Activated CD8-positive, alpha-beta T cell treated with anti-CD3 and anti-CD28 coated beads, Interleukin-2, amount 10 ng/mL, durations not matched to agents 7 days and 5 days (primary cell): Measurements from ENCODE around the gene MTA3. TPM values are rescaled to one million over a fixed set of nuclear protein-coding genes. Genes with fewer than 3 reads are reported as not detected.

Experiments
- ATAC-seq: fragments of 150-1000 bp; cut with Tn5 transposase; one replicate; pipeline ENCODE4 v1.10.0; 2021; ENCODE audit warnings: moderate library complexity
- CTCF ChIA-PET: fragments of 350-600 bp; sonication (Branson Sonifier 250); formaldehyde crosslinking; loops from one replicate; lab custom pipeline; 2021; ENCODE audit warnings: antibody characterized with exemption; lab: Charles Lee
- POLR2A ChIA-PET: fragments of 350-600 bp; sonication (Branson Sonifier 250); formaldehyde crosslinking; loops from one replicate; lab custom pipeline; 2021; ENCODE audit warnings: antibody characterized with exemption; lab: Charles Lee
- DNase-seq: peaks from one replicate; pipeline ENCODE4 v3.0.0-alpha.2; 2020
- H3K27ac Mint-ChIP-seq: one replicate; pipeline ENCODE4 v1.8.0; 2021; ENCODE audit warnings: mild to moderate bottlenecking, mixed read lengths
- H3K27me3 Mint-ChIP-seq: one replicate; pipeline ENCODE4 v1.8.0; 2021; ENCODE audit warnings: low read depth, mixed read lengths
- H3K36me3 Mint-ChIP-seq: one replicate; pipeline ENCODE4 v1.8.0; 2021; ENCODE audit warnings: low read depth, mixed read lengths
- H3K4me1 Mint-ChIP-seq: one replicate; pipeline ENCODE4 v1.8.0; 2021; ENCODE audit warnings: low read depth, mixed read lengths
- H3K4me3 Mint-ChIP-seq: one replicate; pipeline ENCODE4 v1.8.0; 2021; ENCODE audit warnings: mild to moderate bottlenecking, mixed read lengths
- H3K9me3 Mint-ChIP-seq: one replicate; pipeline ENCODE4 v1.8.0; 2022; ENCODE audit warnings: mixed read lengths; ENCODE audit not compliant: insufficient read depth
- total RNA-seq, 2 experiments: library from RNA; stranded (reverse); gene quantifications; one replicate each; pipeline ENCODE4 v1.2.3, GENCODE V29; 2021

The MTA3 gene
- total RNA-seq, 2 experiments from 2014 or later, result 26.2 to 33.4 TPM

- H3K36me3 Mint-ChIP-seq, result no peaks in the 10 kb centered on the region
- H3K27me3 Mint-ChIP-seq, result peaks cover 18% of the 10 kb centered on the region
- no peak overlapping the region for H3K27ac Mint-ChIP-seq
- H3K4me3 Mint-ChIP-seq, result no peak overlapping the region
- DNase-seq (no peak), ATAC-seq (no peak)
- peaks cover 3% of the 10 kb centered on the region for H3K9me3 Mint-ChIP-seq
- ChIA-PET CTCF (no interaction called here), POLR2A (no interaction called here)
- H3K4me1 Mint-ChIP-seq, result peaks cover 8% of the 10 kb centered on the region
Measured at GRCh38 chr2:42786561-42787345, 218.3 kb downstream of the MTA3 start.

GRCh38 chr2:42787424-42787787, 219.0 kb downstream of the MTA3 start:
- H3K36me3 Mint-ChIP-seq, result no peaks in the 10 kb centered on the region
- ChIA-PET CTCF (interaction anchor here (1.0 kb wide), 1 partner anchor 29 kb away, joined by 3 read pairs; no protein-coding TSS in a partner anchor), POLR2A (no interaction called here)
- no peaks in the 10 kb centered on the region for H3K9me3 Mint-ChIP-seq
- H3K4me1 Mint-ChIP-seq, result peaks cover 12% of the 10 kb centered on the region
- no peak overlapping the region for H3K27ac Mint-ChIP-seq
- peaks cover 23% of the 10 kb centered on the region for H3K27me3 Mint-ChIP-seq
- DNase-seq, result no peak
- no peak for ATAC-seq
- H3K4me3 Mint-ChIP-seq, result no peak overlapping the region

GRCh38 chr2:42787788-42788477, 219.5 kb downstream of the MTA3 start:
- no peaks in the 10 kb centered on the region for H3K9me3 Mint-ChIP-seq
- H3K4me1 Mint-ChIP-seq, result peaks cover 12% of the 10 kb centered on the region
- no peak overlapping the region for H3K4me3 Mint-ChIP-seq
- DNase-seq (no peak), ATAC-seq (no peak)
- POLR2A ChIA-PET, result no interaction called here
- no peak overlapping the region for H3K27ac Mint-ChIP-seq
- H3K27me3 Mint-ChIP-seq, result peaks cover 23% of the 10 kb centered on the region
- CTCF ChIA-PET, result interaction anchor here (0.7 to 1.0 kb wide), 2 partner anchors 12 to 30 kb away, joined by 3 read pairs; no protein-coding TSS in a partner anchor
- H3K36me3 Mint-ChIP-seq, result no peaks in the 10 kb centered on the region

GRCh38 chr2:42788478-42788793, 220.0 kb downstream of the MTA3 start:
- POLR2A ChIA-PET, result no interaction called here
- H3K9me3 Mint-ChIP-seq, result no peaks in the 10 kb centered on the region
- H3K4me3 Mint-ChIP-seq, result no peak overlapping the region
- no peaks in the 10 kb centered on the region for H3K36me3 Mint-ChIP-seq
- no peak for ATAC-seq
- CTCF ChIA-PET, result interaction anchor here (0.7 to 1.0 kb wide), 2 partner anchors 12 to 30 kb away, joined by 3 read pairs; no protein-coding TSS in a partner anchor
- peaks cover 25% of the 10 kb centered on the region for H3K27me3 Mint-ChIP-seq
- DNase-seq, result no peak
- H3K4me1 Mint-ChIP-seq, result peaks cover 15% of the 10 kb centered on the region
- no peak overlapping the region for H3K27ac Mint-ChIP-seq

GRCh38 chr2:42788882-42789281, 220.4 kb downstream of the MTA3 start:
- DNase-seq (no peak), ATAC-seq (no peak)
- Mint-ChIP-seq H3K4me1 (peaks cover 20% of the 10 kb centered on the region), H3K36me3 (no peaks in the 10 kb centered on the region), H3K27me3 (peaks cover 30% of the 10 kb centered on the region), H3K9me3 (no peaks in the 10 kb centered on the region), H3K4me3 (no peak overlapping the region), H3K27ac (no peak overlapping the region)
- ChIA-PET POLR2A (no interaction called here), CTCF (interaction anchor here (0.7 kb wide), 1 partner anchor 11 kb away, joined by 3 read pairs; no protein-coding TSS in a partner anchor)

GRCh38 chr2:42789751-42790150, 221.3 kb downstream of the MTA3 start:
- H3K27me3 Mint-ChIP-seq, result peaks cover 38% of the 10 kb centered on the region
- ATAC-seq (no peak), DNase-seq (no peak)
- ChIA-PET CTCF (no interaction called here), POLR2A (no interaction called here)
- no peak overlapping the region for H3K27ac Mint-ChIP-seq
- H3K9me3 Mint-ChIP-seq, result no peaks in the 10 kb centered on the region
- no peaks in the 10 kb centered on the region for H3K36me3 Mint-ChIP-seq
- peaks cover 21% of the 10 kb centered on the region for H3K4me1 Mint-ChIP-seq
- H3K4me3 Mint-ChIP-seq, result no peak overlapping the region

- ChIA-PET CTCF (interaction anchor here (0.5 kb wide), 1 partner anchor 68 kb away, joined by 3 read pairs; no protein-coding TSS in a partner anchor), POLR2A (interaction anchor here (2.8 kb wide), 1 partner anchor 19 kb away, joined by 10 read pairs; no protein-coding TSS in a partner anchor)
- no peak for DNase-seq
- peaks cover 44% of the 10 kb centered on the region for H3K27me3 Mint-ChIP-seq
- no peak overlapping the region for H3K27ac Mint-ChIP-seq
- ATAC-seq, result no peak
- no peak overlapping the region for H3K4me3 Mint-ChIP-seq
- no peaks in the 10 kb centered on the region for H3K36me3 Mint-ChIP-seq
- H3K9me3 Mint-ChIP-seq, result no peaks in the 10 kb centered on the region
- H3K4me1 Mint-ChIP-seq, result peaks cover 31% of the 10 kb centered on the region
Measured at GRCh38 chr2:42791606-42792005, 223.2 kb downstream of the MTA3 start.

- Mint-ChIP-seq H3K27me3 (peaks cover 44% of the 10 kb centered on the region), H3K27ac (no peak overlapping the region), H3K9me3 (no peaks in the 10 kb centered on the region), H3K4me1 (peaks cover 32% of the 10 kb centered on the region), H3K4me3 (peak overlapping the region; percentile 54), H3K36me3 (no peaks in the 10 kb centered on the region)
- ATAC-seq, result peak; percentile 50
- no peak for DNase-seq
- POLR2A ChIA-PET, result interaction anchor here (2.8 kb wide), 1 partner anchor 18 kb away, joined by 10 read pairs; no protein-coding TSS in a partner anchor
- CTCF ChIA-PET, result interaction anchor here (0.5 kb wide), 1 partner anchor 67 kb away, joined by 3 read pairs; no protein-coding TSS in a partner anchor
Measured at GRCh38 chr2:42792087-42792582, 223.7 kb downstream of the MTA3 start.

GRCh38 chr2:42792583-42793333, 224.3 kb downstream of the MTA3 start, which contains the start of gene HAAO:
TSS of gene HAAO (minus strand) at chr2:42792583. CDS start at chr2:42792536, 47 bp downstream.
- Mint-ChIP-seq H3K9me3 (no peaks in the 10 kb centered on the region), H3K36me3 (no peaks in the 10 kb centered on the region), H3K4me3 (peak within 1 kb of the TSS; percentile 54), H3K4me1 (peaks cover 32% of the 10 kb centered on the region), H3K27ac (no peak within 1 kb of the TSS), H3K27me3 (peaks cover 44% of the 10 kb centered on the region)
- POLR2A ChIA-PET, result interaction anchor here (2.8 kb wide), 1 partner anchor 18 kb away, joined by 10 read pairs; no protein-coding TSS in a partner anchor
- peak; percentile 64 for ATAC-seq
- CTCF ChIA-PET, result no interaction called here
- no peak for DNase-seq

GRCh38 chr2:42793334-42794270, 225.2 kb downstream of the MTA3 start:
- Mint-ChIP-seq H3K27ac (no peak overlapping the region), H3K4me3 (no peak overlapping the region), H3K4me1 (peaks cover 27% of the 10 kb centered on the region), H3K9me3 (no peaks in the 10 kb centered on the region), H3K27me3 (peaks cover 44% of the 10 kb centered on the region), H3K36me3 (no peaks in the 10 kb centered on the region)
- CTCF ChIA-PET, result no interaction called here
- POLR2A ChIA-PET, result interaction anchor here (2.8 to 4.0 kb wide), 2 partner anchors 17 kb away, joined by 10 to 24 read pairs; no protein-coding TSS in a partner anchor
- DNase-seq (no peak), ATAC-seq (no peak)
